Activated CD8-positive, alpha-beta T cell treated with anti-CD3 and anti-CD28 coated beads for 36 hours (primary cell): ENCODE measurements around the gene GRHL1. TPM values are rescaled to one million over a fixed set of nuclear protein-coding genes. Genes with fewer than 3 reads are reported as not detected.

ENCODE experiments used
- ATAC-seq: fragments of 200-7000 bp; cut with Tn5 transposase; one replicate; pipeline ENCODE4 v1.10.0; 2021; ENCODE audit warnings: mild to moderate bottlenecking, moderate library complexity
- CTCF ChIA-PET: fragments of 350-600 bp; sonication (Branson Sonifier 250); formaldehyde crosslinking; loops from one replicate; lab custom pipeline; 2021; ENCODE audit warnings: antibody characterized with exemption; lab: Charles Lee
- POLR2A ChIA-PET: fragments of 350-600 bp; sonication (Branson Sonifier 250); formaldehyde crosslinking; loops from one replicate; lab custom pipeline; 2021; ENCODE audit warnings: antibody characterized with exemption; lab: Charles Lee
- DNase-seq: peaks from one replicate; pipeline ENCODE4 v3.0.0-alpha.2; 2020
- H3K27ac Mint-ChIP-seq: one replicate; pipeline ENCODE4 v1.8.0; 2021; ENCODE audit warnings: mild to moderate bottlenecking, mixed read lengths
- H3K27me3 Mint-ChIP-seq: one replicate; pipeline ENCODE4 v1.8.0; 2021; ENCODE audit warnings: mixed read lengths
- H3K36me3 Mint-ChIP-seq: one replicate; pipeline ENCODE4 v1.8.0; 2021; ENCODE audit warnings: low read depth, mixed read lengths
- H3K4me1 Mint-ChIP-seq: one replicate; pipeline ENCODE4 v1.8.0; 2021; ENCODE audit warnings: low read depth, mixed read lengths
- H3K4me3 Mint-ChIP-seq: one replicate; pipeline ENCODE4 v1.8.0; 2021; ENCODE audit warnings: mild to moderate bottlenecking, moderate library complexity, mixed read lengths
- H3K9me3 Mint-ChIP-seq: one replicate; pipeline ENCODE4 v1.8.0; 2021; ENCODE audit warnings: mixed read lengths
- intact Hi-C: fragments of 100-400 bp; cut with micrococcal nuclease; formaldehyde crosslinking; loops from one replicate; pipeline ENCODE4 v1.10.0; 2022
- total RNA-seq, 2 experiments: library from RNA; stranded (reverse); gene quantifications; one replicate each; pipeline ENCODE4 v1.2.3, GENCODE V29; 2021
- TF ChIP-seq, protein P1 (sequence below): fragments of 200-600 bp; IDR thresholded peaks from one replicate; pipeline ENCODE4 v1.8.0; 2022; ENCODE audit warnings: antibody characterized with exemption, mild to moderate bottlenecking

The GRHL1 gene
- total RNA-seq, 2 experiments from 2014 or later = 0.20 to 0.25 TPM

DNA sequence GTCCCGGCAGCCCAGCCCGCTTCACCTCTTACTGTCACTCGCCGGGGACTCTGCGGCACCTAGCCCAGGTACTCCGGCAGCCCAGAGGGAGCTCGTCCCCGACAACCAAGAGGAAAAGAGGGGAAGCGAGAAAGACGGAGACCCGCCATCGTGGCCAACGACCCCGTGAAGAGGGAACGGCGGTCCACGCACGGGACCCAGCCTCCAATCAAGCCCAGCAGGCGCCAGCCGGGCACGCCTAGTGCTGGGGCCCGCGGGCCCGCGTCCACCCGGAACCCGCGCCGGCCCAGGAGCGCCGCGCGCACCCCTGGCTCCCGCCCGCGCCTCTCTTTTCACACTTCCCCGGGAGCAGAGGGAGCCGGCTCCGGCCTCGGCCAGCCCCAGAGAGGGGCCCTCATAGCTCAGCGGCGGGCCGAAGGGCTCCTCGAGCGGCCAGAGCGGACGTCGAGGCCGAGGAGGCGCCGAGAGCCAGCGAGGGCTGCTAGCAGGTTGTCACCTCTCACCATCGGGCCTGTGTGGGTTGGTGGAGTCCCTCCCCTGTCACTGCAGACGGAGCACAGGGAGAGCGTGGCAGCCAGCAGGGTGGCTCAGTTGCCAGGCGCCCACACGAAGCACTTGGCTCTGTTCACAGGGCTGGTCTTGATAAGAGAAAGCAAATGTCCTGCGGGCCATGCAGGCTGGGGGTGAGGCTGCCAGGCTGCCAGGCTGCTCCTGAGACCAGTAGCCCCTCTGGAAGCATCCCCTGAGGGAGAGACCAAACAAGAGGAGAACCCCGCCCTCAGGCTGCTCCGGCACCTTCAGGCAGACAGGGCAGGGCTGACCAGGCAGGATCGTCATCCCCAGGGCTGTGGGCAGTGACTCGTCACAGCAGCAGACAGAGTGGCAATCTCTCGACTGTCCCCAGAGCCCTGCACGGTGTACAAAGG lies 55.0 kb downstream of the GRHL1 start:
- intact Hi-C loops = no loop called here
- ChIA-PET POLR2A (interaction anchor here (0.7 kb wide), 1 partner anchor 16 kb away, joined by 3 read pairs; no protein-coding TSS in a partner anchor), CTCF (interaction anchor here (1.1 kb wide), 3 partner anchors 11 to 41 kb away, joined by 3 to 4 read pairs (median 3); no protein-coding TSS in a partner anchor)
- Mint-ChIP-seq H3K27me3 (peaks cover 9% of the 10 kb centered on the region), H3K9me3 (no peaks in the 10 kb centered on the region), H3K36me3 (no peaks in the 10 kb centered on the region), H3K4me1 (no peaks in the 10 kb centered on the region), H3K4me3 (no peak overlapping the region), H3K27ac (no peak overlapping the region)
- ATAC-seq (peak; percentile 69), DNase-seq (no peak)
- TF ChIP-seq, protein P1, sequence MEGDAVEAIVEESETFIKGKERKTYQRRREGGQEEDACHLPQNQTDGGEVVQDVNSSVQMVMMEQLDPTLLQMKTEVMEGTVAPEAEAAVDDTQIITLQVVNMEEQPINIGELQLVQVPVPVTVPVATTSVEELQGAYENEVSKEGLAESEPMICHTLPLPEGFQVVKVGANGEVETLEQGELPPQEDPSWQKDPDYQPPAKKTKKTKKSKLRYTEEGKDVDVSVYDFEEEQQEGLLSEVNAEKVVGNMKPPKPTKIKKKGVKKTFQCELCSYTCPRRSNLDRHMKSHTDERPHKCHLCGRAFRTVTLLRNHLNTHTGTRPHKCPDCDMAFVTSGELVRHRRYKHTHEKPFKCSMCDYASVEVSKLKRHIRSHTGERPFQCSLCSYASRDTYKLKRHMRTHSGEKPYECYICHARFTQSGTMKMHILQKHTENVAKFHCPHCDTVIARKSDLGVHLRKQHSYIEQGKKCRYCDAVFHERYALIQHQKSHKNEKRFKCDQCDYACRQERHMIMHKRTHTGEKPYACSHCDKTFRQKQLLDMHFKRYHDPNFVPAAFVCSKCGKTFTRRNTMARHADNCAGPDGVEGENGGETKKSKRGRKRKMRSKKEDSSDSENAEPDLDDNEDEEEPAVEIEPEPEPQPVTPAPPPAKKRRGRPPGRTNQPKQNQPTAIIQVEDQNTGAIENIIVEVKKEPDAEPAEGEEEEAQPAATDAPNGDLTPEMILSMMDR = no peak

DNA sequence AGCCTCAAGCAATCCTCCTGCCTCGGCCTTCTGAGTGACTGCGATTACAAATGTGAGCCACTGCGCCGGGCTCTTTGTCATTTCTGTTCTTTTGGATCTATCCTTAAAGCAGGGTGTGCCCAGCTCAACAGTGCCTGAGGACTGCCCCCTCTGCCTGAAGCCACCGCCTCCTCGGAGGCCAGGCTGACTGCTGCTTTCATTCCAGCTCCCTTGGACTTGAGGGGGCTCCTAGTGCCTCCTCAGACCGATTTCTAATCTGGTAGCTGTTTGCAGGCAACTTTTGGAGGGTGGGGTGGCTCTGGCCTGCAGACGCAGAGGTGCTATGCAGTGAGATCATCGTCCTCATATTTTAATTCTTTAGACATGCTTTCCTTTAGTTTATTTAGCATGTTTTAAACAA lies 55.9 kb downstream of the GRHL1 start:
- no peak for ATAC-seq
- POLR2A ChIA-PET = no interaction called here
- no peaks in the 10 kb centered on the region for H3K4me1 Mint-ChIP-seq
- CTCF ChIA-PET = interaction anchor here (1.1 kb wide), 1 partner anchor 40 kb away, joined by 3 read pairs; no protein-coding TSS in a partner anchor
- H3K36me3 Mint-ChIP-seq = no peaks in the 10 kb centered on the region
- TF ChIP-seq, protein P1 = no peak
- peaks cover 9% of the 10 kb centered on the region for H3K27me3 Mint-ChIP-seq
- no peak for DNase-seq
- no peak overlapping the region for H3K4me3 Mint-ChIP-seq
- H3K27ac Mint-ChIP-seq = no peak overlapping the region
- intact Hi-C loops = no loop called here
- H3K9me3 Mint-ChIP-seq = no peaks in the 10 kb centered on the region

DNA sequence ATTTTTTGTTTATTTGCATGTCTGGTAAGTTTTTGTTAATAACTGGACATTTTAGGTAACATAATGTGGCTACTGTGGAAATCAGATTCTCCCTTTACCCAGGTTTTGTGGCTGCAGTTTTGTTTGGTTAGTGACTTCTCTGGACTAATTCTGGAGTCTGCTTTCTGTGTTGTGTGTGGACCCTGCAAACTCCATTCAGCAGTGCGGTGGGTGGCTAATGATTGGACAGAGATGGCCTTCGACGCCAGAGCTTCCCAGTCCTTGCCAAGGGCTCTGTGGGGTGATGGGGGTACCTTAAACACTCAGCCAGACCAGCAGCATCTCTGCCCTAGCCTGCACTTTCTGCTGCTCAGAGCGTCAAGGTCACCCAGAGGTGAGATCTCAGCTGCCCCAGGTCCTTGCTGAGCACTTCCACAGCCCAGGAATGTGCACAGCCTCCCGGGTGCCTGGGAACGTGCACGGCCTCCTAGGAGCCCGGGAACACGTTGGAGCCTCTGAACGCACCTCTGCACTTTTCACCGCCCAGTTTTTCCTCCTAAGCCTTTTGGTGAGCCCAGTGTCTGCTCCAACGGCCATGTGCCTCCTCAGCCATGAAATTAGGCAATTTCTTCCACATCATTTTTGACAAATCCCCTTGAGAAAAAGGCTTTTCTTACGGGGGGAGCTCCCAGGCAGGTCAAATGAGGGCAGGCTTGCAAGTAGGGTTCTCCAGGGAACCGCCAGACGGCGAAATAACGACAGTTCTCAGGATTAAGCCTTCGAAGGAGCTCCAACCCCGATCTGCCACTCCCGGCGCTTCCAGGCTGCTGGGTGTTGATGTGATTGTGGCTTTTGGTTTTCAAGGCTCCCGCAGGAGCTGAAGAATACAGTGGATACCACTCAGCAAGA lies 56.7 kb downstream of the GRHL1 start:
- Mint-ChIP-seq H3K4me3 (no peak overlapping the region), H3K4me1 (no peaks in the 10 kb centered on the region), H3K9me3 (no peaks in the 10 kb centered on the region), H3K36me3 (no peaks in the 10 kb centered on the region), H3K27ac (no peak overlapping the region), H3K27me3 (peaks cover 9% of the 10 kb centered on the region)
- intact Hi-C loops = no loop called here
- no peak for ATAC-seq
- no peak for DNase-seq
- CTCF ChIA-PET = interaction anchor here (1.1 to 1.2 kb wide), 3 partner anchors 24 to 41 kb away, joined by 3 to 6 read pairs (median 4); no protein-coding TSS in a partner anchor
- TF ChIP-seq, protein P1 = no peak
- POLR2A ChIA-PET = no interaction called here

DNA sequence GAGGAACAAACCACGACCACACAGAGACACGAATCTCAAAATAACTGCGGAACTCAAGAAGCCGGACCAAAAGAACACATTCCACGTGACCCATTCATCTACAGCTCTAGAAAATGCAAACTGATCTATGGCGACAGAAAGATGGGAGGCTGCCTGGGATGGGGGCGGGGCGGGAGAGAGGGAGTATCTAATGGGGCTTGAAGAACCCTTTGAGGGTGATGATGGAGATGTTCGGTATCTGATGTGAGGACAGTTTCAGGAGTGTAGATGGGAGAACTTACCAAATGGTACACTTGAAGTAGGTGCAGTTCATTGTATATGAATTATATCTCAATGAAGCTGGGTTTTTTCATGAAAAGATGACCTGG lies 57.3 kb downstream of the GRHL1 start:
- intact Hi-C loops = no loop called here
- DNase-seq (no peak), ATAC-seq (no peak)
- no peaks in the 10 kb centered on the region for H3K4me1 Mint-ChIP-seq
- peaks cover 9% of the 10 kb centered on the region for H3K27me3 Mint-ChIP-seq
- TF ChIP-seq, protein P1 = no peak
- no peaks in the 10 kb centered on the region for H3K9me3 Mint-ChIP-seq
- H3K36me3 Mint-ChIP-seq = no peaks in the 10 kb centered on the region
- ChIA-PET CTCF (interaction anchor here (1.2 kb wide), 2 partner anchors 24 to 40 kb away, joined by 4 to 6 read pairs; no protein-coding TSS in a partner anchor), POLR2A (no interaction called here)
- no peak overlapping the region for H3K27ac Mint-ChIP-seq
- no peak overlapping the region for H3K4me3 Mint-ChIP-seq
